Measurements from ENCODE around the gene LRRFIP1.

Gene LRRFIP1

GRCh38 chr2:237652854-237653253 lies 25.5 kb downstream of the LRRFIP1 start:
- Histone ChIP-seq H3K9me3 (ENCODE audit: control insufficient read depth, low read length) (no peaks in the 10 kb centered on the region), H3K4me3 (ENCODE audit: low read depth, low read length) (no peak overlapping the region), H3K4me1 (peaks cover 17% of the 10 kb centered on the region), H2AFZ (no peak overlapping the region), H3K9ac (no peak overlapping the region), H3K27ac (peak overlapping the region; percentile 60), H3K4me2 (ENCODE audit: low read length) (no peak overlapping the region), H3K79me2 (peaks cover 2% of the 10 kb centered on the region), H3K27me3 (ENCODE audit: control insufficient read depth, insufficient read depth, low read length) (no peaks in the 10 kb centered on the region), H3K36me3 (ENCODE audit: control insufficient read depth, insufficient read depth, low read length) (no peaks in the 10 kb centered on the region)
- TF ChIP-seq, protein P1, sequence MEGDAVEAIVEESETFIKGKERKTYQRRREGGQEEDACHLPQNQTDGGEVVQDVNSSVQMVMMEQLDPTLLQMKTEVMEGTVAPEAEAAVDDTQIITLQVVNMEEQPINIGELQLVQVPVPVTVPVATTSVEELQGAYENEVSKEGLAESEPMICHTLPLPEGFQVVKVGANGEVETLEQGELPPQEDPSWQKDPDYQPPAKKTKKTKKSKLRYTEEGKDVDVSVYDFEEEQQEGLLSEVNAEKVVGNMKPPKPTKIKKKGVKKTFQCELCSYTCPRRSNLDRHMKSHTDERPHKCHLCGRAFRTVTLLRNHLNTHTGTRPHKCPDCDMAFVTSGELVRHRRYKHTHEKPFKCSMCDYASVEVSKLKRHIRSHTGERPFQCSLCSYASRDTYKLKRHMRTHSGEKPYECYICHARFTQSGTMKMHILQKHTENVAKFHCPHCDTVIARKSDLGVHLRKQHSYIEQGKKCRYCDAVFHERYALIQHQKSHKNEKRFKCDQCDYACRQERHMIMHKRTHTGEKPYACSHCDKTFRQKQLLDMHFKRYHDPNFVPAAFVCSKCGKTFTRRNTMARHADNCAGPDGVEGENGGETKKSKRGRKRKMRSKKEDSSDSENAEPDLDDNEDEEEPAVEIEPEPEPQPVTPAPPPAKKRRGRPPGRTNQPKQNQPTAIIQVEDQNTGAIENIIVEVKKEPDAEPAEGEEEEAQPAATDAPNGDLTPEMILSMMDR (IDR thresholded peaks at IDR 0.05), result no peak

- H3K4me1 ChIP-seq, result peaks cover 17% of the 10 kb centered on the region
- no peaks in the 10 kb centered on the region for H3K27me3 ChIP-seq (ENCODE audit: control insufficient read depth, insufficient read depth, low read length)
- no peaks in the 10 kb centered on the region for H3K9me3 ChIP-seq (ENCODE audit: control insufficient read depth, low read length)
- H2AFZ ChIP-seq, result no peak overlapping the region
- TF ChIP-seq, protein P1 (IDR thresholded peaks at IDR 0.05), result no peak
- no peaks in the 10 kb centered on the region for H3K79me2 ChIP-seq
- no peak overlapping the region for H3K4me2 ChIP-seq (ENCODE audit: low read length)
- no peak overlapping the region for H3K27ac ChIP-seq
- H3K9ac ChIP-seq, result no peak overlapping the region
- no peaks in the 10 kb centered on the region for H3K36me3 ChIP-seq (ENCODE audit: control insufficient read depth, insufficient read depth, low read length)
- no peak overlapping the region for H3K4me3 ChIP-seq (ENCODE audit: low read depth, low read length)
Observed at GRCh38 chr2:237653776-237654558, 26.6 kb downstream of the LRRFIP1 start.

GRCh38 chr2:237657063-237657462 lies 29.7 kb downstream of the LRRFIP1 start:
- Histone ChIP-seq H3K9me3 (ENCODE audit: control insufficient read depth, low read length) (no peaks in the 10 kb centered on the region), H3K27ac (no peak overlapping the region), H3K36me3 (ENCODE audit: control insufficient read depth, insufficient read depth, low read length) (no peaks in the 10 kb centered on the region), H3K27me3 (ENCODE audit: control insufficient read depth, insufficient read depth, low read length) (no peaks in the 10 kb centered on the region), H3K4me1 (peaks cover 3% of the 10 kb centered on the region), H3K4me2 (ENCODE audit: low read length) (no peak overlapping the region), H3K4me3 (ENCODE audit: low read depth, low read length) (no peak overlapping the region), H3K9ac (no peak overlapping the region), H3K79me2 (no peaks in the 10 kb centered on the region), H2AFZ (no peak overlapping the region)
- TF ChIP-seq, protein P1 (IDR thresholded peaks at IDR 0.05), result no peak

- no peaks in the 10 kb centered on the region for H3K36me3 ChIP-seq (ENCODE audit: control insufficient read depth, insufficient read depth, low read length)
- H3K79me2 ChIP-seq, result no peaks in the 10 kb centered on the region
- H3K4me3 ChIP-seq (ENCODE audit: low read depth, low read length), result no peak overlapping the region
- TF ChIP-seq, protein P1 (IDR thresholded peaks at IDR 0.05), result no peak
- no peak overlapping the region for H3K27ac ChIP-seq
- no peak overlapping the region for H3K9ac ChIP-seq
- H3K27me3 ChIP-seq (ENCODE audit: control insufficient read depth, insufficient read depth, low read length), result no peaks in the 10 kb centered on the region
- H3K4me2 ChIP-seq (ENCODE audit: low read length), result no peak overlapping the region
- H2AFZ ChIP-seq, result no peak overlapping the region
- H3K4me1 ChIP-seq, result peaks cover 25% of the 10 kb centered on the region
- H3K9me3 ChIP-seq (ENCODE audit: control insufficient read depth, low read length), result no peaks in the 10 kb centered on the region
Observed at GRCh38 chr2:237660381-237660900, 33.1 kb downstream of the LRRFIP1 start.

- no peak overlapping the region for H2AFZ ChIP-seq
- peaks cover 29% of the 10 kb centered on the region for H3K4me1 ChIP-seq
- H3K36me3 ChIP-seq (ENCODE audit: control insufficient read depth, insufficient read depth, low read length), result no peaks in the 10 kb centered on the region
- no peaks in the 10 kb centered on the region for H3K9me3 ChIP-seq (ENCODE audit: control insufficient read depth, low read length)
- no peak overlapping the region for H3K4me3 ChIP-seq (ENCODE audit: low read depth, low read length)
- TF ChIP-seq, protein P1 (IDR thresholded peaks at IDR 0.05), result no peak
- no peak overlapping the region for H3K27ac ChIP-seq
- H3K4me2 ChIP-seq (ENCODE audit: low read length), result no peak overlapping the region
- no peak overlapping the region for H3K9ac ChIP-seq
- no peaks in the 10 kb centered on the region for H3K79me2 ChIP-seq
- H3K27me3 ChIP-seq (ENCODE audit: control insufficient read depth, insufficient read depth, low read length), result no peaks in the 10 kb centered on the region
Observed at GRCh38 chr2:237661270-237661669, 33.9 kb downstream of the LRRFIP1 start.

Measured in parathyroid adenoma (tissue), 2 donors.